ENCODE results near the gene CNTNAP2.

GRCh38 chr7:147540743-147541142 lies 1424.1 kb downstream of the CNTNAP2 start:
- TF ChIP-seq CTCF (IDR thresholded peaks at IDR 0.05): no peak
- no peak for TF ChIP-seq POLR2A (IDR thresholded peaks at IDR 0.05)
